Activated gamma-delta T cell treated with anti-CD3 and anti-CD28 coated beads, Interleukin-2, amount 50 U/mL, for 16 hours (primary cell): ENCODE measurements around the gene SCP2.
"Not testable (repeated sequence)": the region's sequence is repeated elsewhere in the genome, so short reads cannot be mapped to it uniquely, and the experiment has no call there.

Experiments used
- DNase-seq: peaks from one replicate; pipeline ENCODE4 v3.0.0-alpha.2; 2020; ENCODE audit warnings: low read depth

SCP2 gene

DNA sequence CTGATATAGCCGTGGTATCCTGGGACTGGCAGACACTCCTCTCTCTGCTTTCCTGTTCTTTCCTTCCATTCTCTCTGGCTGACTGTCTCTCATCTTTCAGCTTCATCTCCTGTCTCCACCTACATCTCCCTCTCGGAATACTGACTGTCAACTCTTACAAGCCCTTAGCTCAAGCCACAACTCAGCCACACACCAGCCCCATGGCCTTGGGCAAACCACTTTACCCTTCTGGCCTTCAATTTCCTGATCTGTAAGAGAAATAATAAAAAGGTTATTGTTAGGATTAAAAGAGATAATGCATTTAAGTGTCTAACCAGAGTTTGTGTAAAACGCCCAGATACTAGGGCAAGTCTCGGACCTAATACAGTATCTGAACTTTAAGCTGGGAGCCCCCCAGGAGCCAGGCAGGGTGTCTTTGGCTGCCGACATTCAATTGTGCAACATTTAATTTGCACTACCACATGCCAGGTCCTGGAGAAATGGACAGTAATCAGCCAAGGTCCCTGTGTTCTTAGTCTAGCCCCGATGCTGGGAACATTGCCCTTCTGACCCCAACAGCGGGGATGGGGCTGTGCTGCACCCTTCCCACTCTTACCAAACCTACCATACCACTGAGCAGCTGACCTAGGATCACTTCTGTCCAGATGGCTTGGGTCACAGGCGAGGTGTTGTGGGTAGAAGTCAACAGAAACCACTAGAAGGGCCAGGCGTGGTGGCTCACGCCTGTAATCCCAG lies 10.7 kb upstream of the SCP2 start:
- DNase-seq, result no peak

DNA sequence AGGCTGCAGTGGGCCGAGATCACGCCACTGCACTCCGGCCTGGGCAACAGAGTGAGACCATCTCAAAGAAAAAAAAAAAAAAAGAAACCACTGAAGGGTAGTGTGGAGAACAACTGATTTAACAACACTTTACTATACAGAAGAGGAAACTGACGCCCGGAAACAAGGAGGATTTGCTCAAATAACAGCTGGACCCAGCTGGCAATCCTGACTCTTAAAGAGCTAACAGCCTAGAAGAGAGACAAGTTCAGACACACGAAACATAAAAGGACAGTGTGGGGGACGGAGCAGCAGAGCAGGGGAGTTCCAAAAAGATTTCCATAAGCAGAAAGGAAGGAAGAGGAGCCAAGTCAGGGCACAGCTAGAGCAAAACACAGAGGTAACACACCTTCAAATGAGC lies 9.9 kb upstream of the SCP2 start:
- no peak for DNase-seq

GRCh38 chr1:52917581-52917980 lies 9.5 kb upstream of the SCP2 start:
- no peak for DNase-seq

- DNase-seq, result no peak
Observed at GRCh38 chr1:52918201-52918600, 8.9 kb upstream of the SCP2 start.

GRCh38 chr1:52919051-52919722 lies 7.9 kb upstream of the SCP2 start:
- DNase-seq, result no peak

DNA sequence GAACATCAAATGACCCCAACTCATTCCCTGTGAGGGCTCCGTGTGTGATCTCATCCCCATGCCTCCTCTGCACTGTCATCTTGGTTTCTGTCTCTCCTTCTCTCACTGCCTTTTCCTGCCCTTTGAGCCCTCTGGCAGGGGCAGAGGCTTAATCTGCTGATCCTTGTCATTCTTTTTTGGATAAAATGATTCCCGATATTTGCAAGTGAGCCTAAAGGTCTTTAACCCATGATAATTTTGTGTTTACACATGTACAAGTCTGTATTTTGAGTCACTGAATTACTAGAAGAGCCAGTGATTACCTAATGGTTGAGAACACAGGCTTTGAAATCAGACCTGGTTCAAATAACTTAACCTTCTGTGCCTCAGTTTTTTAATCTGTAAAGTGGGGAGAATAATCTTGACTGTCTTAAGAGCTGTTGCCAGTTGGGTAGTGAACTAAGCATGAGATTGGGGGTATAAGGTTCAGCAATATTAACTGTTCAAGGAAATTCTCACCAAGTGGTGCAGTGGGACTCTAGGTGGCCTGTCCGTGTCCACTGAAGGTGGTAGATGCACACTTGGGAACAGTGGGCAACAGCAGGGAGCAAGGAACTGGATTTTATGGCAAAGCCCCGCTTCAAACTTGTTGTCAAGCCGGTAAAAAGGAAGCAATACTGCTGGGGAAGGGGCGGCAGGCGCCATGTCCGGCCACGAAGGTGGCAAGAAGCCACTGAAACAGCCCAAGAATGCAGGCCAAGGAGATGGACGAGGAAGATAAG lies 7.2 kb upstream of the SCP2 start:
- DNase-seq, result no peak

GRCh38 chr1:52920791-52921291 lies 6.2 kb upstream of the SCP2 start:
- DNase-seq, result no peak

GRCh38 chr1:52925571-52926005 lies 1.5 kb upstream of the SCP2 start:
- no peak for DNase-seq

DNA sequence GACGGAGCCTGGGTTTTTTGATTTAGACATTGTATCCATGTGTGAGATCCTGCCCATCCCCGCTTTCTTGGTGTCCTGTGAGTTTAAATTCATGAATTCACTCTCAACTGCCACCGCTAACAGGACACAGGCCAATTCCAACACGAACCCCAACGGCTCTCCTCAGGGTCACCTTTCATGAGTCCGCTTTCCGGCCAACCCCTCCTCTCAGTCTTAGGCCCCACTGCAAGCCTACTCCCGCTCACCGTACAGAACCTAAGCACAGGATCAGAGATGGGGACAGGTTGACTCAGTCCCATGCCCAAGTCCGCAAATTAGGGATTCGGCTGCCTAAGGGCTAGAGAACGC lies 238 bp upstream of the SCP2 start:
- DNase-seq, result no peak

DNA sequence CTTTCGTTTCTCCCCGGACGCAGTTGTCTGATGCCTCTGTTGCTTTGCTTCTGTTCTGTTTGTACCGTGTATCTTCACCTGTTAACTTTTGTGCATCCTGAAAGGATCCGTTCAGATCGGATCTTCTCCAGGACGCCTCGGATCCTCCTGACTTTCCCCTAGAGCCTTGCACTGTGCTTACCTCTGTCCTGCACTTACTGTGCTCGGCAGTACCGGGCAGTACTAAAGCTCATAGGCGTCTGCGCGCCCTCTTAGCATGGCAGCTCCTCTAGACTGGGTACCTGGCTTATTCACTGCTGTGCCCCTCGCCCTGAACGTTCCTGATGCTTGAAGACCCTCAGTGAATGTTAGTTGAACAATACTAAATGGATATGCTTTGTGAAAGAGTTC lies 934 bp downstream of the SCP2 start:
- no peak for DNase-seq

- DNase-seq, result no peak
Observed at GRCh38 chr1:52929019-52929418, 1.9 kb downstream of the SCP2 start.

- DNase-seq, result no peak
Observed at GRCh38 chr1:52937433-52938182, 10.5 kb downstream of the SCP2 start.

GRCh38 chr1:52938183-52938451 lies 11.0 kb downstream of the SCP2 start:
- DNase-seq, result no peak

GRCh38 chr1:52943876-52944416 lies 16.9 kb downstream of the SCP2 start:
- DNase-seq, result no peak

DNA sequence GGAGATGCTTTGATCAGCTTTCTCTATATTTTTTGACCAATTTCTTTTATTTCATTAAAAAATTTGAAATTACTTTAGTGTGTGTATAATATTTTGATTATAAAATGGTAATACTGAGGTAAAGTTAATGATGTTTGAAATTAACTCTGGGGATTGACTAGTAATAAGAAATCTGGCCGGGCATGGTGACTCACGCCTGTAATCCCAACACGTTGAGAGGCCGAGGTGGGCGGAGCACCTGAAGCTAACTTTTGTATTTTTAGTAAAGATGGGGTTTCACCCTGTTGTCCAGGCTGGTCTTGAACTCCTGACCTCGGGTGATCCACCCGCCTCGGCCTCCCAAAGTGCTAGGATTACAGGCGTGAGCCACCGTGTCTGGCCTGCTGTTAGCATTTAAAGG lies 17.5 kb downstream of the SCP2 start:
- DNase-seq, result no peak

DNA sequence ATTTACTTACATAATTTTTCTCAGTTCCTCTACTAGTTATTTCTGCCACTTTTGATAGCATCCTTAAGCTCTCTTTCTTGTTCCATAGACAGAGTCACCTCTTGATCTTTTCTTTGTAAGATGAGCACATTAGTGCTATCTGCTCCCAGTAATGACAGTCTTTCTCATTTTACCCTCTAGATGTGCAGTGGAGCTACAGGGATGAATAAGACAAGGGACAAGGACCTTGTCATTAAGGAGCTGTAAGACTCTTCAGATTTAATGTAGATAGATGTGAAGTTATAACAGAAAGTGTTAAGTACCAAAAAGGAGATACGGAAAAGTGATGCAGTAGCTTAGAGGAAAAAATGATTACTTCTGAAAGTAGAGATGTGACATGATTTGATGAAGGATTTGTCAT lies 20.4 kb downstream of the SCP2 start:
- DNase-seq, result no peak

DNA sequence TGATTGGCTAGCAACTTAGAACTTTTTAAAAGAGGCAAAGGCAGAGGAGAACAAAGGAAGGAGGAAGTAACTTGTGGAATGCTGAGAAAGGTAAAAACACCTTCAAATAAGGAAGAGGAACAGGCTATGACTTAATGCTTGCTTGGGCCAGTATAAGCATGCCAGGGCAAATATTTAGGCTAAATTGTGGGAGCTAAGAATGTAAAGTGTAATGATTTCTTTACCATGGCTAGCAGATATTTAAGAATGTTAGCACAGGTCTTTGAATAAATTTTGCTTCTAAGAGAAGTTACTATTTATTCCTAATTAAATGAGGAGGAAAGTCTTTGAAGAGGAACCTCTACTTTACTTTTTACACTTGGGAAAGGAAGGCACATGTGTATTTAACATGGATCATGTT lies 22.5 kb downstream of the SCP2 start:
- DNase-seq, result not testable (repeated sequence)

DNA sequence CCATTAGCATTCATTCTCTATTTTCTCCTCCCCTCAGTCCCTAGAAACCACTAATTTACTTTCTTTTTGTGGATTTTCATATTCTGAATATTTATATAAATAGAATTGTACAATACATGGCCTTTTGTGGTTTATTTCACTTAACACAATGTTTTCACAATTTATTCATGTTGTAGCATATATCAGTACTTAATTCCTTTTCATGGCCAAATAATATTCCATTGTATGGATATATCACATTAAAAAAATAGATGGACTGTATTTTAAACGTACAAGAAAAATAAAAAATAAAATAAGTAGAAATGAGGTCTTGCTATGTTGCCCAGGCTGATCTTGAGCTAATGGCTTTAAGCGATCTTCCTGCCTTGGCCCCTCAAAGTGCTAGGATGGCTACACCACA lies 25.0 kb downstream of the SCP2 start:
- DNase-seq, result no peak

DNA sequence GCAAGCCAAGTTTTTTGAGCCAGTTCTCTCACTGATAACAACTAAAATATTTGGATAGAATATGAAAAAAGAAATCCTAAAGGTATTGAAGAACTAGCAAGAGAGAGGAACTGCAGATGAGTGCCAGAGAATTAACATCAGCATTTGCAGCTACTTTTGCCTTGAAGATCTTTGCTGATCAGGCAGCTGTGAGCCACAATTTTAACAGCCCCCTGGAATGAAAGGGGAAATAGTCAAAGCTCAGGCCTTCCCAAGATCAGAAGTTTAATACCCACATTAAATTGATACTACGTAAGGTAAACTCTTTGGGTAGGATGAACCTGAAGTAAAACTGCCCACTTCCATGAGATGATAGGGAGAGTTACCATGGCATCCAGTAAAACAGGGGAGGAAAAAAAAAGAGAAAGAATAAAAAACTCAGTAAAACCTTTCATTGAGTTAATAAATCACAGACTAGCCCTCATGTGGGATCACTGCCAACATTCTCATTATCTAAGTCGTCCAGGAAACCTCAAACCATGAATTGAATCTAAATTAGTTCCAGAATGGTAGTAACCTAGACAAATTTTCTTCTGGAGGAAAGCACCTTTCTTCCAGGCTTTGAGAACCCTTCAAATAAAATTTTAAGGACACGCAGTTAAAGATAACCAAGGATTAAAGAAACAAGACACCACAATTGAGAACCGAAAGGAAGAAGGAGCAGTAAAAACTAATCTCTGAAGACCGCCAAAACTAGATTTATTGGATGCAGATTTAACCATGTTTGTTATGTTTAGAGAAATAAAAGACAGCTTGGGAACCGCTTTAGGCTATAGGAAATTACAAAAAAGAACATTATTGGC lies 28.3 kb downstream of the SCP2 start:
- DNase-seq, result no peak

DNA sequence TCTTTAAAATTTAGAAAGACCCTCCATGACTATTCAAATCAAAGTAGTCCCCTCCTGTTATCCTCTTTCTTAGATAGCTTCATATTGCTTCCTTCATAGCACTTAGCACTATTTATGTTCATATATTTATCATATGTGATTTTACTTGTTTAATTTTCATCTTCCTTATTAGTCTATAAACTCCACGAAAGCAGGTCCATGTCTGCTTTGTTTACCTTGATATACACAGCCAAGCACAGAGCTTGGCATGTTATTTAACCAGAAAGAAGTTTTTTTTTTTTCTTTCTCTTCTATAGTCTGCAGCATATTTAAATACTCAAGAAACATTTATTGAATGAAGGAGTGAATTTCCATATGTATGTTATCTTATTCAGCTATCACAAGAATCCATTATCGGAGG lies 36.0 kb downstream of the SCP2 start:
- no peak for DNase-seq

- no peak for DNase-seq
Observed at GRCh38 chr1:52967666-52968065, 40.6 kb downstream of the SCP2 start.
